H1 (cell line): ENCODE results near the gene BHMT.

Source experiments
- CBX5 ChIP-seq: fragments of 300-800, 300-1000 bp; sonication (generic); IDR thresholded peaks from 2 replicates; pipeline ENCODE4 v1.7.1; 2016; ENCODE audit warnings: antibody characterized with exemption, low read length, low read depth
- EGR1 ChIP-seq: IDR thresholded peaks from 2 replicates; pipeline ENCODE4 v1.6.1; 2011; ENCODE audit warnings: low read depth, low read length, borderline replicate concordance
- GABPA ChIP-seq: IDR thresholded peaks from 2 replicates; pipeline ENCODE4 v1.6.1; 2011; ENCODE audit warnings: mild to moderate bottlenecking, low read length, moderate library complexity, borderline replicate concordance; ENCODE audit not compliant: insufficient read depth
- JUN ChIP-seq: IDR thresholded peaks from 2 replicates; pipeline ENCODE4 v1.6.1; 2011; ENCODE audit warnings: low read depth, mild to moderate bottlenecking, improper control_type of control experiment, low read length
- KDM5A ChIP-seq: fragments of 200-600 bp; IDR thresholded peaks from 2 replicates; pipeline ENCODE4 v1.7.1; 2012; ENCODE audit warnings: mild to moderate bottlenecking, low read length, inconsistent platforms, mixed read lengths
- POLR2A ChIP-seq, 2 experiments: IDR thresholded peaks; 1 replicate in 1 of 2; 2 replicates in 1 of 2; pipeline ENCODE4 v1.6.1; 2011; ENCODE audit warnings: low read depth in 2 of 2, low read length in 2 of 2, mild to moderate bottlenecking in 2 of 2; ENCODE audit errors: control extremely low read depth in 1 of 2
- SUZ12 ChIP-seq: fragments of 200-600 bp; sonication (generic); IDR thresholded peaks from 2 replicates; pipeline ENCODE4 v1.6.1; 2012; ENCODE audit warnings: mild to moderate bottlenecking, inconsistent platforms, low read length, moderate library complexity, mixed read lengths
- TAF1 ChIP-seq: IDR thresholded peaks from 2 replicates; pipeline ENCODE4 v1.6.1; 2011; ENCODE audit warnings: mild to moderate bottlenecking, low read depth, low read length
- ZNF274 ChIP-seq: IDR thresholded peaks from 2 replicates; pipeline ENCODE4 v1.7.0; 2012; ENCODE audit warnings: low read length, borderline replicate concordance; ENCODE audit errors: extremely low read depth
- TF ChIP-seq, protein P1 (sequence below), 3 experiments: IDR thresholded peaks; 1 replicate in 2 of 3; 2 replicates in 1 of 3; pipeline versions ENCODE4 v1.5.1 to v1.6.1; 2011; ENCODE audit warnings: low read length in 3 of 3, mild to moderate bottlenecking in 3 of 3, inconsistent platforms in 2 of 3, low read depth in 1 of 3, moderate library complexity in 1 of 3; ENCODE audit not compliant: insufficient read depth in 1 of 3; ENCODE audit errors: control extremely low read depth in 1 of 3

DNA sequence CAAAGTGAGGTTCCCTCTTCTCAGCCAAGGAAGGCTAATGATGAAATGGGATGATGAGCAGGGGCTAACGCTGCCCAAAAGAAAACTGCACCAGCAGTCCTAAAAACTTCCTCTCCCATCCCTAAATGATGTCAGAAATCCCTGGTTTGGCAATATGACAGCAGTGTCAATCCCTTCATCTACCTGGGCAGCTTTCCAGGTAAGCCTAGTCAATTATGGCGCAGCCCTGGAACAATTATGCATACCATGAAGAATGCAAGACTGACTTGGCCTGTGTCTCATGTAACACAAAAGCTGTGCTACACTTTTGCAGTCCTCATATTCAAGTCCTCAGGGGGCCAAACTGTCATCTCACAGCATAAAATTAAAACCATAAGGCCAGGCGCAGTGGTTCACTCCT is 49.2 kb upstream of the BHMT start:
- TF ChIP-seq SUZ12 (no peak), CBX5 (no peak), TAF1 (no peak), POLR2A (IDR thresholded peaks at IDR 0.05; ENCODE audit: control extremely low read depth in 1 of 2, low read depth in 2 of 2, low read length in 2 of 2) (no peak), JUN (no peak), GABPA (no peak), KDM5A (no peak), EGR1 (no peak), ZNF274 (no peak)
- TF ChIP-seq, protein P1, sequence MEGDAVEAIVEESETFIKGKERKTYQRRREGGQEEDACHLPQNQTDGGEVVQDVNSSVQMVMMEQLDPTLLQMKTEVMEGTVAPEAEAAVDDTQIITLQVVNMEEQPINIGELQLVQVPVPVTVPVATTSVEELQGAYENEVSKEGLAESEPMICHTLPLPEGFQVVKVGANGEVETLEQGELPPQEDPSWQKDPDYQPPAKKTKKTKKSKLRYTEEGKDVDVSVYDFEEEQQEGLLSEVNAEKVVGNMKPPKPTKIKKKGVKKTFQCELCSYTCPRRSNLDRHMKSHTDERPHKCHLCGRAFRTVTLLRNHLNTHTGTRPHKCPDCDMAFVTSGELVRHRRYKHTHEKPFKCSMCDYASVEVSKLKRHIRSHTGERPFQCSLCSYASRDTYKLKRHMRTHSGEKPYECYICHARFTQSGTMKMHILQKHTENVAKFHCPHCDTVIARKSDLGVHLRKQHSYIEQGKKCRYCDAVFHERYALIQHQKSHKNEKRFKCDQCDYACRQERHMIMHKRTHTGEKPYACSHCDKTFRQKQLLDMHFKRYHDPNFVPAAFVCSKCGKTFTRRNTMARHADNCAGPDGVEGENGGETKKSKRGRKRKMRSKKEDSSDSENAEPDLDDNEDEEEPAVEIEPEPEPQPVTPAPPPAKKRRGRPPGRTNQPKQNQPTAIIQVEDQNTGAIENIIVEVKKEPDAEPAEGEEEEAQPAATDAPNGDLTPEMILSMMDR (IDR thresholded peaks at IDR 0.05; ENCODE audit: control extremely low read depth in 1 of 3, insufficient read depth in 1 of 3, low read depth in 1 of 3, low read length in 3 of 3), result no peak
